H1 (cell line): ENCODE measurements around the gene CREB3L4. TPM values are rescaled to one million over a fixed set of nuclear protein-coding genes. Genes with fewer than 3 reads are reported as not detected.
A peak's percentile ranks its signal among the peaks of the same experiment; 100 is the strongest.

ENCODE experiments used
- CTCF ChIA-PET: fragments of 300-600 bp; sonication (Branson Sonifier 250); formaldehyde crosslinking; loops from one replicate; lab custom pipeline; 2021; ENCODE audit not compliant: partially characterized antibody; lab: Charles Lee
- POLR2A ChIA-PET: fragments of 300-600 bp; sonication (Branson Sonifier 250); formaldehyde crosslinking; loops from one replicate; lab custom pipeline; 2021; ENCODE audit warnings: inconsistent platforms; ENCODE audit not compliant: partially characterized antibody; lab: Charles Lee
- DNase-seq, 2 experiments: peaks; one replicate each; pipeline versions ENCODE4 v3.0.0 to v3.0.0-alpha.2; 2010 to 2022; ENCODE audit warnings: low spot score in 2 of 2, low read depth in 1 of 2, mixed read lengths in 1 of 2
- FAIRE-seq: peaks from 2 replicates; lab custom pipeline; 2011; peaks lifted over from hg19 to GRCh38; lab: Jason Lieb, UNC
- H2AFZ ChIP-seq: 2 replicates; pipeline ENCODE4 v1.8.1; 2012; ENCODE audit warnings: low read length, inconsistent platforms
- H2AK5ac ChIP-seq: 2 replicates; pipeline ENCODE4 v1.6.1; 2013; ENCODE audit warnings: low read depth, low read length
- H2BK120ac ChIP-seq: replicated peaks from 2 replicates; pipeline ENCODE3; 2013; ENCODE audit warnings: low read depth, low read length, inconsistent platforms
- H2BK12ac ChIP-seq: 2 replicates; pipeline ENCODE4 v1.6.1; 2013; ENCODE audit warnings: low read depth, low read length
- H2BK15ac ChIP-seq: 2 replicates; pipeline ENCODE4 v1.6.1; 2013; ENCODE audit warnings: low read length
- H2BK20ac ChIP-seq: 2 replicates; pipeline ENCODE4 v1.6.1; 2013; ENCODE audit warnings: low read length
- H2BK5ac ChIP-seq: 2 replicates; pipeline ENCODE4 v1.6.1; 2013; ENCODE audit warnings: low read depth, low read length
- H3K14ac ChIP-seq: 2 replicates; pipeline ENCODE4 v1.6.1; 2013; ENCODE audit warnings: inconsistent platforms; ENCODE audit not compliant: insufficient read length
- H3K18ac ChIP-seq: 2 replicates; pipeline ENCODE4 v1.6.1; 2013; ENCODE audit warnings: low read length; ENCODE audit errors: extremely low read depth
- H3K23ac ChIP-seq: 2 replicates; pipeline ENCODE4 v1.6.1; 2013; ENCODE audit warnings: inconsistent platforms; ENCODE audit not compliant: insufficient read length
- H3K23me2 ChIP-seq: 2 replicates; pipeline ENCODE4 v1.6.1; 2013; ENCODE audit warnings: low read depth, low read length
- H3K27ac ChIP-seq: 2 replicates; pipeline ENCODE4 v1.6.1; 2011; ENCODE audit warnings: low read depth, low read length, inconsistent platforms
- H3K27me3 ChIP-seq, 4 experiments: replicated peaks in 1 of 4; 1 replicate in 1 of 4; 2 replicates in 3 of 4; pipeline versions ENCODE4 v1.6.1 to v1.8.1; 2011 to 2013; ENCODE audit warnings: low read length in 3 of 4, mild to moderate bottlenecking in 3 of 4, inconsistent platforms in 2 of 4, mixed read lengths in 2 of 4, moderate library complexity in 1 of 4; ENCODE audit not compliant: control insufficient read depth in 3 of 4, insufficient read depth in 3 of 4; ENCODE audit errors: extremely low read depth in 1 of 4
- H3K36me3 ChIP-seq, 4 experiments: 2 replicates each; pipeline versions ENCODE4 v1.6.1 to v1.8.1; 2011 to 2013; ENCODE audit warnings: mild to moderate bottlenecking in 4 of 4, low read length in 3 of 4, moderate library complexity in 2 of 4, control low read depth in 1 of 4, inconsistent platforms in 1 of 4; ENCODE audit not compliant: insufficient read depth in 4 of 4, control insufficient read depth in 2 of 4
- H3K4ac ChIP-seq: replicated peaks from 2 replicates; pipeline ENCODE3; 2013; ENCODE audit warnings: low read length, low read depth, mixed read lengths, inconsistent platforms; ENCODE audit not compliant: insufficient read length
- H3K4me1 ChIP-seq, 4 experiments: replicated peaks in 1 of 4; 1 replicate in 1 of 4; 2 replicates in 3 of 4; pipeline versions ENCODE4 v1.6.1 to v1.8.1; 2011 to 2013; ENCODE audit warnings: low read length in 3 of 4, inconsistent platforms in 2 of 4, mixed read lengths in 1 of 4; ENCODE audit not compliant: insufficient read depth in 4 of 4, control insufficient read depth in 3 of 4
- H3K4me2 ChIP-seq, 2 experiments: 2 replicates each; pipeline versions ENCODE4 v1.6.1 to v1.8.1; 2011 to 2013; ENCODE audit warnings: low read depth in 2 of 2, low read length in 2 of 2, control low read depth in 1 of 2, inconsistent platforms in 1 of 2, mild to moderate bottlenecking in 1 of 2; ENCODE audit not compliant: insufficient read depth in 1 of 2
- H3K4me3 ChIP-seq, 4 experiments: fragments of 200-600, 300-600 bp in 1 of 4; sonication (generic), shearing (Covaris generic), sonication (Bioruptor Twin) in 1 of 4; 2 replicates each; pipeline versions ENCODE4 v1.5.1 to v1.8.1; 2011 to 2016; ENCODE audit warnings: low read length in 4 of 4, low read depth in 3 of 4, control low read depth in 2 of 4, inconsistent platforms in 2 of 4, mild to moderate bottlenecking in 2 of 4, mixed read lengths in 1 of 4, moderate library complexity in 1 of 4; ENCODE audit not compliant: insufficient read depth in 2 of 4; ENCODE audit errors: extremely low read depth in 1 of 4
- H3K56ac ChIP-seq: replicated peaks from 2 replicates; pipeline ENCODE3; 2013; ENCODE audit warnings: low read depth, mild to moderate bottlenecking, mixed read lengths, low read length, inconsistent platforms; ENCODE audit not compliant: insufficient read length
- H3K79me1 ChIP-seq: 2 replicates; pipeline ENCODE4 v1.6.1; 2013; ENCODE audit warnings: low read depth, low read length, control low read depth
- H3K79me2 ChIP-seq, 2 experiments: 2 replicates each; pipeline versions ENCODE4 v1.6.1 to v1.8.1; 2012 to 2013; ENCODE audit warnings: low read length in 2 of 2, mild to moderate bottlenecking in 2 of 2, inconsistent platforms in 1 of 2; ENCODE audit not compliant: insufficient read depth in 2 of 2, control insufficient read depth in 1 of 2
- H3K9ac ChIP-seq, 4 experiments: replicated peaks in 1 of 4; 1 replicate in 1 of 4; 2 replicates in 3 of 4; pipeline versions ENCODE4 v1.6.1 to v1.8.1; 2011 to 2013; ENCODE audit warnings: low read depth in 3 of 4, low read length in 3 of 4, control low read depth in 2 of 4, mild to moderate bottlenecking in 2 of 4, moderate library complexity in 2 of 4, inconsistent platforms in 1 of 4; ENCODE audit errors: extremely low read depth in 1 of 4
- H3K9me3 ChIP-seq, 2 experiments: 2 replicates each; pipeline versions ENCODE4 v1.6.1 to v1.8.1; 2012 to 2013; ENCODE audit warnings: mild to moderate bottlenecking in 2 of 2, moderate library complexity in 2 of 2, control low read depth in 1 of 2, inconsistent platforms in 1 of 2, low read depth in 1 of 2, low read length in 1 of 2, mixed read lengths in 1 of 2; ENCODE audit not compliant: insufficient read depth in 2 of 2
- H4K20me1 ChIP-seq, 2 experiments: replicated peaks in 1 of 2; 2 replicates each; pipeline versions ENCODE3 to v1.8.1; 2011 to 2013; ENCODE audit warnings: inconsistent platforms in 2 of 2, low read length in 2 of 2, mild to moderate bottlenecking in 1 of 2; ENCODE audit not compliant: insufficient read depth in 2 of 2, control insufficient read depth in 1 of 2
- H4K5ac ChIP-seq: 2 replicates; pipeline ENCODE4 v1.6.1; 2013; ENCODE audit warnings: low read length, low read depth, mixed read lengths, inconsistent platforms; ENCODE audit not compliant: insufficient read length
- H4K8ac ChIP-seq: 2 replicates; pipeline ENCODE4 v1.8.0; 2013; ENCODE audit warnings: mild to moderate bottlenecking, moderate library complexity, low read length, inconsistent platforms; ENCODE audit not compliant: insufficient read depth; ENCODE audit errors: extremely low read depth
- H4K91ac ChIP-seq: replicated peaks from 2 replicates; pipeline ENCODE3; 2013; ENCODE audit warnings: low read length, mixed read lengths, inconsistent platforms; ENCODE audit not compliant: insufficient read length
- ATF2 ChIP-seq: IDR thresholded peaks from 2 replicates; pipeline ENCODE4 v1.6.1; 2012; ENCODE audit warnings: low read length, inconsistent platforms
- ATF3 ChIP-seq: IDR thresholded peaks from 2 replicates; pipeline ENCODE4 v1.6.1; 2011; ENCODE audit warnings: low read depth, mild to moderate bottlenecking, low read length; ENCODE audit not compliant: insufficient read depth
- CEBPB ChIP-seq: IDR thresholded peaks from 2 replicates; pipeline ENCODE4 v1.6.1; 2012; ENCODE audit warnings: low read depth, low read length
- EZH2 ChIP-seq: fragments of 200-600 bp; sonication (generic); IDR thresholded peaks from 2 replicates; pipeline ENCODE4 v1.7.1; 2012; ENCODE audit warnings: low read depth, mild to moderate bottlenecking, moderate library complexity, low read length, inconsistent platforms; ENCODE audit not compliant: severe bottlenecking
- JUND ChIP-seq: IDR thresholded peaks from 2 replicates; pipeline ENCODE4 v1.6.1; 2011; ENCODE audit warnings: mild to moderate bottlenecking, improper control_type of control experiment, low read length
- RFX5 ChIP-seq: IDR thresholded peaks from 2 replicates; pipeline ENCODE4 v1.6.1; 2011; ENCODE audit warnings: low read depth, low read length, improper control_type of control experiment, borderline replicate concordance
- SP1 ChIP-seq: IDR thresholded peaks from 2 replicates; pipeline ENCODE4 v1.6.1; 2011; ENCODE audit warnings: low read depth, low read length
- TBP ChIP-seq: IDR thresholded peaks from 2 replicates; pipeline ENCODE4 v1.6.1; 2011; ENCODE audit warnings: low read depth, low read length, improper control_type of control experiment
- WGBS, 2 experiments: shearing (Covaris generic) in 1 of 2; methylation state at CpG; one replicate each; pipeline versions ENCODE4 v1.1.6 to v1.1.7; 2013 to 2015; ENCODE audit warnings: low lambda C conversion rate in 2 of 2, mixed read lengths in 2 of 2, inconsistent platforms in 1 of 2, low coverage in 1 of 2, missing lambda C conversion rate in 1 of 2; ENCODE audit not compliant: insufficient replicate concordance in 2 of 2, insufficient coverage in 1 of 2, insufficient read length in 1 of 2; ENCODE audit errors: extremely low coverage in 1 of 2, missing lambda C conversion rate in 1 of 2; 5-methylcytosine and 5-hydroxymethylcytosine counted together
- polyA plus RNA-seq, 7 experiments: library from polyadenylated mRNA; depleted of rRNA in 3 of 7; stranded (reverse) in 5 of 7; unstranded in 2 of 7; fragments of >200 nt in 5 of 7; fragments of 200-250 nt in 2 of 7; gene quantifications; 1 replicate in 5 of 7; 2 replicates in 1 of 7; 4 replicates in 1 of 7; pipeline versions ENCODE4 v1.2.1 to v1.2.3, GENCODE V29; 2011 to 2013; ENCODE audit warnings: missing spikeins in 2 of 7, mixed read lengths in 2 of 7
- total RNA-seq: library from RNA; stranded (reverse); fragmentation: NEBNext Ultra II Directional; extraction: Animal tissue kit (Norgen Biotek cat#: 25700); gene quantifications from 2 replicates; pipeline ENCODE4 v1.2.1, GENCODE V29; 2021

Gene CREB3L4
- total and polyA plus RNA-seq, 2 of the 8 experiments (the other 6 are each of a cell fraction or from before 2014, with no cell fraction given) = 34.4 to 54.0 TPM

GRCh38 chr1:153945795-153946621 is 21.7 kb upstream of the CREB3L4 start:
- Histone ChIP-seq H3K36me3 (peaks cover 4 to 24% (median 17%) of the 10 kb centered on the region in 4 experiments; a peak in 6 of 8 replicates), H3K27ac (peak overlapping the region; percentile 55; the same call in 1 of the 2 replicates), H3K79me2 (peaks cover 0 to 18% of the 10 kb centered on the region in 2 experiments; a peak in 2 of 4 replicates), H4K20me1 (peaks cover 2 to 3% of the 10 kb centered on the region in 2 experiments), H2BK15ac (no peak overlapping the region), H2AK5ac (no peak overlapping the region), H4K8ac (peak overlapping the region; percentile 60), H3K23me2 (peaks cover 6% of the 10 kb centered on the region; the same call in 1 of the 2 replicates), H4K91ac (peak overlapping the region; percentile 39), H2BK120ac (no peak overlapping the region), H3K4me3 (peak overlapping the region; percentile 79 to 87 (median 80)), H3K4me1 (peaks cover 0 to 5% (median 2%) of the 10 kb centered on the region in 4 experiments; a peak in 2 of 7 replicates), H2AFZ (no peak overlapping the region; the same call in 1 of the 2 replicates), H3K56ac (no peak overlapping the region), H2BK20ac (no peak overlapping the region), H3K4ac (no peak overlapping the region), H3K18ac (peak overlapping the region; percentile 78), H3K9ac (peak overlapping the region; percentile 53 to 98 (median 72)), H4K5ac (peak overlapping the region; percentile 31), H3K9me3 (no peaks in the 10 kb centered on the region), H2BK12ac (no peak overlapping the region), H3K23ac (no peak overlapping the region), H3K27me3 (no peaks in the 10 kb centered on the region), H3K4me2 (peak overlapping the region; percentile 69 to 89), H3K14ac (no peak overlapping the region), H2BK5ac (peak overlapping the region; percentile 4; the same call in 1 of the 2 replicates), H3K79me1 (no peaks in the 10 kb centered on the region)
- POLR2A ChIA-PET = interaction anchor here (0.9 to 11.4 kb wide), 19 partner anchors 8 to 149 kb away, joined by 3 to 75 read pairs (median 9); partner anchors contain the start of genes CREB3L4, CRTC2, GATAD2B and JTB
- 2% methylated on average over 33 of the region's 95 CpGs; no CpG with 5 or more reads in 1 of the 2 experiments for WGBS, 2 experiments
- FAIRE-seq (no peak), DNase-seq (peak in 1 of 2 experiments; percentile 77)
- CTCF ChIA-PET = interaction anchor here (0.8 to 4.2 kb wide), 20 partner anchors 8 to 186 kb away, joined by 3 to 31 read pairs (median 4); partner anchors contain the start of genes CREB3L4, CRTC2 and RAB13
- no peak for TF ChIP-seq TBP
- no peak for TF ChIP-seq SP1
- TF ChIP-seq CEBPB = no peak
- TF ChIP-seq JUND = no peak
- TF ChIP-seq ATF2 = no peak
- TF ChIP-seq ATF3 = no peak
- no peak for TF ChIP-seq RFX5
- TF ChIP-seq EZH2 = no peak
